Activated gamma-delta T cell treated with anti-CD3 and anti-CD28 coated beads, Interleukin-2, amount 50 U/mL, for 16 hours (primary cell): ENCODE measurements around the gene PRKCA.

Source experiments
- DNase-seq: peaks from one replicate; pipeline ENCODE4 v3.0.0-alpha.2; 2020; ENCODE audit warnings: low read depth

PRKCA gene

GRCh38 chr17:66810951-66811682 lies 508.7 kb downstream of the PRKCA start:
- no peak for DNase-seq

- DNase-seq, result no peak
Measured at GRCh38 chr17:66811683-66812054, 509.3 kb downstream of the PRKCA start.

GRCh38 chr17:66812571-66812970 lies 510.2 kb downstream of the PRKCA start:
- DNase-seq, result no peak

GRCh38 chr17:66813296-66813695 lies 510.9 kb downstream of the PRKCA start:
- DNase-seq, result no peak

- DNase-seq, result no peak
Measured at GRCh38 chr17:66814026-66814425, 511.6 kb downstream of the PRKCA start.

GRCh38 chr17:66814570-66814969 lies 512.2 kb downstream of the PRKCA start:
- DNase-seq, result no peak

- no peak for DNase-seq
Measured at GRCh38 chr17:66817750-66818149, 515.3 kb downstream of the PRKCA start.

- no peak for DNase-seq
Measured at GRCh38 chr17:66819466-66819865, 517.1 kb downstream of the PRKCA start.

GRCh38 chr17:66822009-66822408 lies 519.6 kb downstream of the PRKCA start:
- DNase-seq, result no peak

- DNase-seq, result no peak
Measured at GRCh38 chr17:66826856-66827255, 524.4 kb downstream of the PRKCA start.

GRCh38 chr17:66829386-66829864 lies 527.0 kb downstream of the PRKCA start:
- DNase-seq, result no peak

GRCh38 chr17:66829883-66830282 lies 527.5 kb downstream of the PRKCA start:
- no peak for DNase-seq

GRCh38 chr17:66830451-66830850 lies 528.0 kb downstream of the PRKCA start:
- no peak for DNase-seq

GRCh38 chr17:66831383-66832210 lies 529.2 kb downstream of the PRKCA start:
- DNase-seq, result no peak

- no peak for DNase-seq
Measured at GRCh38 chr17:66833201-66833600, 530.8 kb downstream of the PRKCA start.

- no peak for DNase-seq
Measured at GRCh38 chr17:66834426-66834918, 532.1 kb downstream of the PRKCA start.

GRCh38 chr17:66834919-66835454 lies 532.6 kb downstream of the PRKCA start, which contains the start of gene CACNG5:
Gene CACNG5, plus strand, starts transcription at chr17:66835117. Its CDS starts 42,216 bp downstream, at chr17:66877333.
- DNase-seq, result no peak

GRCh38 chr17:66835476-66835875 lies 533.1 kb downstream of the PRKCA start:
- no peak for DNase-seq

GRCh38 chr17:66836063-66837005 lies 533.9 kb downstream of the PRKCA start:
- DNase-seq, result no peak

- DNase-seq, result no peak
Measured at GRCh38 chr17:66837226-66837625, 534.8 kb downstream of the PRKCA start.

GRCh38 chr17:66837885-66838665 lies 535.7 kb downstream of the PRKCA start:
- DNase-seq, result no peak
